Hepatocyte (in vitro differentiated cells): ENCODE measurements around the gene ARID3A. TPM values are rescaled to one million over a fixed set of nuclear protein-coding genes. Genes with fewer than 3 reads are reported as not detected.

Source experiments
- DNase-seq: peaks from one replicate; pipeline ENCODE4 v3.0.0-alpha.2; 2016; ENCODE audit warnings: low spot score
- H2AFZ ChIP-seq: fragments of 200-600 bp; sonication (generic); 2 replicates; pipeline ENCODE4 v1.6.0; 2016; ENCODE audit warnings: antibody characterized with exemption, mild to moderate bottlenecking
- H3K27ac ChIP-seq: fragments of 200-600 bp; sonication (generic); 2 replicates; pipeline ENCODE4 v1.5.1; 2016; ENCODE audit warnings: mild to moderate bottlenecking
- H3K27me3 ChIP-seq: fragments of 200-600 bp; sonication (generic); 2 replicates; pipeline ENCODE4 v1.6.1; 2016
- H3K36me3 ChIP-seq: fragments of 200-600 bp; sonication (generic); replicated peaks from 2 replicates; pipeline ENCODE4 v1.5.1; 2016; ENCODE audit warnings: low read depth; ENCODE audit not compliant: insufficient read depth
- H3K4me1 ChIP-seq: fragments of 200-600 bp; sonication (generic); 2 replicates; pipeline ENCODE4 v1.5.1; 2016; ENCODE audit warnings: mild to moderate bottlenecking, moderate library complexity; ENCODE audit not compliant: insufficient read depth
- H3K4me2 ChIP-seq: fragments of 200-600 bp; sonication (generic); 2 replicates; pipeline ENCODE4 v1.6.0; 2016
- H3K4me3 ChIP-seq: fragments of 200-600 bp; sonication (generic); 2 replicates; pipeline ENCODE4 v1.5.1; 2016; ENCODE audit warnings: mild to moderate bottlenecking
- H3K79me2 ChIP-seq: fragments of 200-600 bp; sonication (generic); 2 replicates; pipeline ENCODE4 v1.6.0; 2017; ENCODE audit warnings: mild to moderate bottlenecking
- H3K9me2 ChIP-seq: fragments of 200-600 bp; sonication (generic); replicated peaks from 2 replicates; pipeline ENCODE4 v1.6.0; 2017; ENCODE audit warnings: mild to moderate bottlenecking; ENCODE audit not compliant: insufficient read depth
- H3K9me3 ChIP-seq: fragments of 200-600 bp; sonication (generic); 2 replicates; pipeline ENCODE4 v1.5.1; 2016; ENCODE audit warnings: low read depth, mild to moderate bottlenecking
- H4K20me1 ChIP-seq: fragments of 200-600 bp; sonication (generic); 2 replicates; pipeline ENCODE4 v1.6.0; 2016; ENCODE audit warnings: mild to moderate bottlenecking; ENCODE audit not compliant: insufficient read depth, poor library complexity, severe bottlenecking
- EZH2 ChIP-seq: fragments of 200-600 bp; sonication (generic); IDR thresholded peaks from 2 replicates; pipeline ENCODE4 v1.6.1; 2016; ENCODE audit warnings: antibody characterized with exemption, mild to moderate bottlenecking, borderline replicate concordance
- EZH2phosphoT487 ChIP-seq: fragments of 200-600 bp; sonication (generic); IDR thresholded peaks from one replicate; pipeline ENCODE4 v1.6.1; 2018; ENCODE audit warnings: antibody characterized with exemption, mild to moderate bottlenecking, low read depth, moderate library complexity; ENCODE audit not compliant: unreplicated experiment, severe bottlenecking
- WGBS: methylation state at CpG from one replicate; pipeline ENCODE4 v1.1.6; 2016; ENCODE audit warnings: low lambda C conversion rate; ENCODE audit errors: missing lambda C conversion rate; 5-methylcytosine and 5-hydroxymethylcytosine counted together
- polyA plus RNA-seq: library from polyadenylated mRNA; unstranded; fragments of >200 nt; fragmentation: Nextera tagmentation; extraction: Ambion mirVana; gene quantifications from 2 replicates; pipeline ENCODE4 v1.2.1, GENCODE V29; 2016
- total RNA-seq: library from RNA; depleted of rRNA; stranded (reverse); fragments of >200 nt; gene quantifications from 2 replicates; pipeline ENCODE4 v1.2.3, GENCODE V29; 2014
- TF ChIP-seq, protein P1 (sequence below): fragments of 200-600 bp; sonication (generic); IDR thresholded peaks from 2 replicates; pipeline ENCODE4 v1.5.1; 2016; ENCODE audit warnings: antibody characterized with exemption, mild to moderate bottlenecking; ENCODE audit not compliant: poor library complexity

ARID3A gene
- total and polyA plus RNA-seq, 2 experiments from 2014 or later, result 122 to 180 TPM

GRCh38 chr19:916645-917322 lies 9.1 kb upstream of the ARID3A start:
- no peaks in the 10 kb centered on the region for H3K9me3 ChIP-seq
- H3K9me2 ChIP-seq, result no peaks in the 10 kb centered on the region
- no peaks in the 10 kb centered on the region for H4K20me1 ChIP-seq
- no peak overlapping the region for H3K4me3 ChIP-seq
- peak overlapping the region; percentile 94 for H3K4me2 ChIP-seq
- H3K4me1 ChIP-seq, result peaks cover 31% of the 10 kb centered on the region
- H3K36me3 ChIP-seq, result no peaks in the 10 kb centered on the region
- DNase-seq, result peak; percentile 74
- H3K27ac ChIP-seq, result no peak overlapping the region
- H2AFZ ChIP-seq, result no peak overlapping the region
- 27% methylated on average over 18 of the region's 35 CpGs for WGBS
- peaks cover 15% of the 10 kb centered on the region for H3K79me2 ChIP-seq
- TF ChIP-seq EZH2phosphoT487 (no peak), EZH2 (no peak)
- TF ChIP-seq, protein P1, sequence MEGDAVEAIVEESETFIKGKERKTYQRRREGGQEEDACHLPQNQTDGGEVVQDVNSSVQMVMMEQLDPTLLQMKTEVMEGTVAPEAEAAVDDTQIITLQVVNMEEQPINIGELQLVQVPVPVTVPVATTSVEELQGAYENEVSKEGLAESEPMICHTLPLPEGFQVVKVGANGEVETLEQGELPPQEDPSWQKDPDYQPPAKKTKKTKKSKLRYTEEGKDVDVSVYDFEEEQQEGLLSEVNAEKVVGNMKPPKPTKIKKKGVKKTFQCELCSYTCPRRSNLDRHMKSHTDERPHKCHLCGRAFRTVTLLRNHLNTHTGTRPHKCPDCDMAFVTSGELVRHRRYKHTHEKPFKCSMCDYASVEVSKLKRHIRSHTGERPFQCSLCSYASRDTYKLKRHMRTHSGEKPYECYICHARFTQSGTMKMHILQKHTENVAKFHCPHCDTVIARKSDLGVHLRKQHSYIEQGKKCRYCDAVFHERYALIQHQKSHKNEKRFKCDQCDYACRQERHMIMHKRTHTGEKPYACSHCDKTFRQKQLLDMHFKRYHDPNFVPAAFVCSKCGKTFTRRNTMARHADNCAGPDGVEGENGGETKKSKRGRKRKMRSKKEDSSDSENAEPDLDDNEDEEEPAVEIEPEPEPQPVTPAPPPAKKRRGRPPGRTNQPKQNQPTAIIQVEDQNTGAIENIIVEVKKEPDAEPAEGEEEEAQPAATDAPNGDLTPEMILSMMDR, result no peak
- H3K27me3 ChIP-seq, result peaks cover 34% of the 10 kb centered on the region

- no peaks in the 10 kb centered on the region for H3K36me3 ChIP-seq
- H3K27ac ChIP-seq, result no peak within 1 kb of the TSS
- 2% methylated on average over 67 of the region's 87 CpGs for WGBS
- TF ChIP-seq, protein P1, result peak; percentile 63
- peak; percentile 49 for TF ChIP-seq EZH2phosphoT487
- no peak for TF ChIP-seq EZH2
- peak; percentile 74 for DNase-seq
- no peaks in the 10 kb centered on the region for H3K9me3 ChIP-seq
- H3K4me1 ChIP-seq, result peaks cover 31% of the 10 kb centered on the region
- peak within 1 kb of the TSS; percentile 94 for H3K4me2 ChIP-seq
- no peaks in the 10 kb centered on the region for H3K9me2 ChIP-seq
- peaks cover 14% of the 10 kb centered on the region for H3K79me2 ChIP-seq
- H4K20me1 ChIP-seq, result no peaks in the 10 kb centered on the region
- no peak within 1 kb of the TSS for H2AFZ ChIP-seq
- peaks cover 34% of the 10 kb centered on the region for H3K27me3 ChIP-seq
- H3K4me3 ChIP-seq, result no peak within 1 kb of the TSS
These were observed 8.3 kb upstream of the ARID3A start, which contains the start of gene KISS1R for GRCh38 chr19:917323-918151. Gene KISS1R, plus strand, starts transcription at chr19:917333. Its CDS starts 170 bp downstream, at chr19:917503.

DNA sequence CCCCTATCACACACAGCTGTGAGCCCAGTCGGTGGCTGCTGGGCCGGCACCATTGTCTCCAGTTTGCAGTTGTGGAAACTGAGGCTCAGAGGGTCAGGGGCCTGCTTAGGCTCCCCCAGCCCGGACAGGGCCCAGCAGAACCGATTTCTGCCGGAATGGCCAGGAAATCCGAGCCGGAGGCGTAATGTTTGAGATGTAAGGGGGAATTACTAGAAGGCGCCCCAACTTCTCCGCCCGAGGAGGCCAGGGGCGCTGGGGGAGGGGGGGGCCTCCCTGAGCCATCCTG lies 7.7 kb upstream of the ARID3A start:
- Histone ChIP-seq H3K27me3 (peaks cover 34% of the 10 kb centered on the region), H3K4me3 (no peak overlapping the region)
- WGBS, result 9% methylated on average over 11 of the region's 12 CpGs

More for the DNA sequence above, 7.7 kb upstream of the ARID3A start:
- Histone ChIP-seq H3K4me2 (peak overlapping the region; percentile 94), H3K27ac (no peak overlapping the region), H3K36me3 (no peaks in the 10 kb centered on the region), H3K9me2 (no peaks in the 10 kb centered on the region), H2AFZ (no peak overlapping the region), H3K79me2 (peaks cover 12% of the 10 kb centered on the region), H3K9me3 (no peaks in the 10 kb centered on the region), H4K20me1 (no peaks in the 10 kb centered on the region), H3K4me1 (peaks cover 31% of the 10 kb centered on the region)
- no peak for DNase-seq
- TF ChIP-seq, protein P1, result no peak
- TF ChIP-seq EZH2, result peak; percentile 39
- peak; percentile 17 for TF ChIP-seq EZH2phosphoT487
